GM12878 (cell line): Measurements from ENCODE around the gene SRRM5. TPM values are rescaled to one million over a fixed set of nuclear protein-coding genes. Genes with fewer than 3 reads are reported as not detected.

Experiments
- ATF2 ChIP-seq: IDR thresholded peaks from 2 replicates; pipeline ENCODE4 v1.6.1; 2012; ENCODE audit warnings: low read length, inconsistent platforms
- BACH1 ChIP-seq: fragments of 450-650 bp; IDR thresholded peaks from 2 replicates; pipeline ENCODE4 v1.6.1; 2017; ENCODE audit warnings: mild to moderate bottlenecking, borderline replicate concordance
- CTCF ChIP-seq, 3 experiments: IDR thresholded peaks in 2 of 3; conservative IDR thresholded peaks in 1 of 3; 2 replicates each; pipeline ENCODE4 v1.5.1; 2011; ENCODE audit warnings: low read depth in 3 of 3, low read length in 3 of 3, mild to moderate bottlenecking in 3 of 3, control low read depth in 2 of 3, moderate library complexity in 2 of 3, inconsistent platforms in 1 of 3, mixed read lengths in 1 of 3; ENCODE audit not compliant: control insufficient read depth in 2 of 3, insufficient read depth in 1 of 3; ENCODE audit errors: extremely low read depth in 1 of 3
- EGR1 ChIP-seq, 2 experiments: IDR thresholded peaks; 1 replicate in 1 of 2; 2 replicates in 1 of 2; pipeline ENCODE4 v1.6.1; 2011 to 2012; ENCODE audit warnings: low read depth in 2 of 2, low read length in 2 of 2, borderline replicate concordance in 1 of 2, mild to moderate bottlenecking in 1 of 2, moderate library complexity in 1 of 2
- HDAC2 ChIP-seq: fragments of 200-600 bp; sonication (generic); IDR thresholded peaks from 2 replicates; pipeline ENCODE4 v1.6.1; 2017
- HDGF ChIP-seq: fragments of 450-650 bp; IDR thresholded peaks from 2 replicates; pipeline ENCODE4 v1.6.1; 2016; ENCODE audit warnings: antibody characterized with exemption
- JUND ChIP-seq: IDR thresholded peaks from 2 replicates; pipeline ENCODE4 v1.6.1; 2012; ENCODE audit warnings: low read depth, mild to moderate bottlenecking, low read length, improper control_type of control experiment, moderate library complexity
- MAX ChIP-seq: IDR thresholded peaks from 2 replicates; pipeline ENCODE4 v1.6.1; 2012; ENCODE audit warnings: low read depth, low read length, improper control_type of control experiment
- MYB ChIP-seq: fragments of 150-350 bp; IDR thresholded peaks from 2 replicates; pipeline ENCODE4 v1.6.1; 2014; ENCODE audit warnings: mild to moderate bottlenecking, low read depth, low read length, borderline replicate concordance
- NFXL1 ChIP-seq: fragments of 450-650 bp; IDR thresholded peaks from 2 replicates; pipeline ENCODE4 v1.6.1; 2017; ENCODE audit warnings: antibody characterized with exemption, mild to moderate bottlenecking, borderline replicate concordance
- NFYA ChIP-seq: IDR thresholded peaks from 2 replicates; pipeline ENCODE4 v1.6.1; 2011; ENCODE audit warnings: low read depth, mild to moderate bottlenecking, low read length, improper control_type of control experiment, borderline replicate concordance
- PAX8 ChIP-seq: fragments of 450-650 bp; IDR thresholded peaks from 2 replicates; pipeline ENCODE4 v1.6.1; 2017; ENCODE audit warnings: mild to moderate bottlenecking, moderate library complexity
- RAD21 ChIP-seq: IDR thresholded peaks from 2 replicates; pipeline ENCODE4 v1.6.1; 2011; ENCODE audit warnings: mild to moderate bottlenecking, low read depth, low read length, moderate library complexity; ENCODE audit not compliant: insufficient read depth
- RUNX3 ChIP-seq: IDR thresholded peaks from 2 replicates; pipeline ENCODE4 v1.6.1; 2012; ENCODE audit warnings: low read length, inconsistent platforms
- SKIL ChIP-seq: fragments of 450-650 bp; IDR thresholded peaks from 2 replicates; pipeline ENCODE4 v1.6.1; 2017; ENCODE audit warnings: mild to moderate bottlenecking, low read depth, inconsistent platforms; ENCODE audit not compliant: poor library complexity, severe bottlenecking
- SMAD5 ChIP-seq: IDR thresholded peaks from 2 replicates; pipeline ENCODE4 v1.6.1; 2016; ENCODE audit warnings: antibody characterized with exemption, low read depth
- SUZ12 ChIP-seq: fragments of 200-600 bp; sonication (generic); IDR thresholded peaks from one replicate; pipeline ENCODE4 v1.6.1; 2018; ENCODE audit warnings: antibody characterized with exemption, mild to moderate bottlenecking; ENCODE audit not compliant: unreplicated experiment
- ZBTB40 ChIP-seq: fragments of 450-650 bp; IDR thresholded peaks from 2 replicates; pipeline ENCODE4 v1.6.1; 2016; ENCODE audit warnings: mild to moderate bottlenecking, moderate library complexity, borderline replicate concordance
- ZNF217 ChIP-seq: fragments of 450-650 bp; IDR thresholded peaks from 2 replicates; pipeline ENCODE4 v1.6.1; 2017; ENCODE audit warnings: antibody characterized with exemption, mild to moderate bottlenecking
- polyA plus RNA-seq, 11 experiments: library from polyadenylated mRNA; depleted of rRNA in 4 of 11; unstranded in 6 of 11; stranded (reverse) in 5 of 11; fragments of >200 nt; fragmentation: Nextera tagmentation in 4 of 11; fragmentation: Illumina TruSeq in 1 of 11; extraction: Ambion mirVana in 4 of 11; extraction: Trizol in 1 of 11; gene quantifications; 1 replicate in 1 of 11; 2 replicates in 10 of 11; pipeline versions ENCODE4 v1.2.1 to v1.2.3, GENCODE V29; 2011 to 2016; ENCODE audit warnings: inconsistent platforms in 2 of 11, missing spikeins in 2 of 11, low read depth in 1 of 11
- total RNA-seq, 4 experiments: library from RNA; depleted of rRNA in 3 of 4; stranded (reverse); fragments of >200 nt in 3 of 4; fragmentation: Illumina TruSeq in 1 of 4; extraction: Trizol in 1 of 4; gene quantifications; 2 replicates each; pipeline versions ENCODE4 v1.2.1 to v1.2.3, GENCODE V29; 2013 to 2021

The SRRM5 gene
- total and polyA plus RNA-seq, 10 of the 15 experiments (the other 5 are each of a cell fraction or from before 2014, with no cell fraction given) = 0.06 to 0.38 (median 0.24) TPM; not detected in 2

GRCh38 chr19:43595999-43596841, 15.7 kb upstream of the SRRM5 start, which contains the start of the genes IRGQ and ZNF576 (continued):
- TF ChIP-seq ZBTB40 (peak; percentile 59; the same call in 1 of the 2 replicates), NFYA (no peak), SMAD5 (no peak), SKIL (peak; percentile 50), MAX (no peak; the same call in 1 of the 2 replicates), ZNF217 (no peak), BACH1 (peak; percentile 64), RAD21 (no peak), NFXL1 (no peak), CTCF (IDR thresholded peaks at IDR 0.05 in 2 of 3, conservative IDR thresholded peaks at IDR 0.05 in 1 of 3; ENCODE audit: control insufficient read depth in 2 of 3, extremely low read depth in 1 of 3, insufficient read depth in 1 of 3, low read depth in 3 of 3, low read length in 3 of 3) (peak in 1 of 3 experiments; percentile 12; a peak in 1 of 6 replicates), ATF2 (no peak), EGR1 (IDR thresholded peaks at IDR 0.05; ENCODE audit: borderline replicate concordance in 1 of 2, low read depth in 2 of 2, low read length in 2 of 2) (peak in 1 of 2 experiments; percentile 76; a peak in 2 of 3 replicates), PAX8 (no peak), HDGF (no peak), RUNX3 (peak; percentile 38; the same call in 1 of the 2 replicates), MYB (peak; percentile 100), SUZ12 (no peak), HDAC2 (no peak), JUND (peak; percentile 41; the same call in 1 of the 2 replicates)
